H9 (cell line): Measurements from ENCODE around the gene ZBTB16. TPM values are rescaled to one million over a fixed set of nuclear protein-coding genes. Genes with fewer than 3 reads are reported as not detected.

ENCODE experiments used
- DNase-seq: peaks from one replicate; pipeline ENCODE4 v3.0.0-alpha.2; 2017
- H2AFZ ChIP-seq: one replicate; pipeline ENCODE4 v1.6.1; 2013; ENCODE audit warnings: mild to moderate bottlenecking, low read length, control low read depth, moderate library complexity
- H2AK5ac ChIP-seq: 2 replicates; pipeline ENCODE4 v1.6.1; 2013; ENCODE audit warnings: low read length, control low read depth, mixed read lengths; ENCODE audit not compliant: insufficient read length
- H2BK120ac ChIP-seq: one replicate; pipeline ENCODE4 v1.6.1; 2013; ENCODE audit warnings: low read depth, mild to moderate bottlenecking, low read length, control low read depth, inconsistent platforms; ENCODE audit not compliant: poor library complexity, severe bottlenecking
- H2BK12ac ChIP-seq: 2 replicates; pipeline ENCODE4 v1.6.1; 2013; ENCODE audit warnings: low read length, control low read depth, mixed read lengths, low read depth; ENCODE audit not compliant: insufficient read length
- H2BK15ac ChIP-seq: 2 replicates; pipeline ENCODE4 v1.6.1; 2013; ENCODE audit warnings: low read depth, low read length, control low read depth
- H2BK20ac ChIP-seq: one replicate; pipeline ENCODE4 v1.6.1; 2013; ENCODE audit warnings: low read depth, mild to moderate bottlenecking, low read length, control low read depth, inconsistent platforms; ENCODE audit not compliant: poor library complexity, severe bottlenecking
- H2BK5ac ChIP-seq: 2 replicates; pipeline ENCODE4 v1.6.1; 2013; ENCODE audit warnings: low read length, control low read depth, mixed read lengths; ENCODE audit not compliant: insufficient read length
- H3K14ac ChIP-seq: 2 replicates; pipeline ENCODE4 v1.6.1; 2013; ENCODE audit warnings: low read length, control low read depth; ENCODE audit not compliant: insufficient read depth
- H3K18ac ChIP-seq: 2 replicates; pipeline ENCODE4 v1.6.1; 2013; ENCODE audit warnings: low read depth, mild to moderate bottlenecking, mixed read lengths, low read length, control low read depth; ENCODE audit not compliant: insufficient read length
- H3K23ac ChIP-seq: 2 replicates; pipeline ENCODE4 v1.6.1; 2013; ENCODE audit warnings: low read length, control low read depth, mixed read lengths, low read depth; ENCODE audit not compliant: insufficient read length
- H3K23me2 ChIP-seq: 2 replicates; pipeline ENCODE4 v1.6.1; 2013; ENCODE audit warnings: low read depth, mild to moderate bottlenecking, mixed read lengths, low read length, control low read depth; ENCODE audit not compliant: insufficient read length, poor library complexity, severe bottlenecking
- H3K27ac ChIP-seq: 2 replicates; pipeline ENCODE4 v1.5.1; 2013; ENCODE audit warnings: low read length, control low read depth, mixed read lengths, low read depth; ENCODE audit not compliant: insufficient read length
- H3K27me3 ChIP-seq: 2 replicates; pipeline ENCODE4 v1.6.1; 2013; ENCODE audit warnings: low read length, control low read depth, inconsistent platforms; ENCODE audit not compliant: insufficient read depth
- H3K4ac ChIP-seq: 2 replicates; pipeline ENCODE4 v1.6.1; 2013; ENCODE audit warnings: low read depth, mild to moderate bottlenecking, control low read depth, inconsistent platforms, low read length, moderate library complexity
- H3K4me1 ChIP-seq: 2 replicates; pipeline ENCODE4 v1.6.1; 2013; ENCODE audit warnings: low read length, control low read depth, inconsistent platforms; ENCODE audit not compliant: insufficient read depth
- H3K4me2 ChIP-seq: 2 replicates; pipeline ENCODE4 v1.6.1; 2013; ENCODE audit warnings: low read length, control low read depth, mixed read lengths; ENCODE audit not compliant: insufficient read length, insufficient read depth
- H3K56ac ChIP-seq: 2 replicates; pipeline ENCODE4 v1.6.1; 2013; ENCODE audit warnings: low read depth, mild to moderate bottlenecking, mixed read lengths, low read length, control low read depth; ENCODE audit not compliant: insufficient read length
- H3K79me1 ChIP-seq: 2 replicates; pipeline ENCODE4 v1.6.1; 2013; ENCODE audit warnings: low read depth, mild to moderate bottlenecking, moderate library complexity, low read length, control low read depth, inconsistent platforms; ENCODE audit not compliant: insufficient read depth, poor library complexity, severe bottlenecking
- H3K79me2 ChIP-seq: 2 replicates; pipeline ENCODE4 v1.6.1; 2013; ENCODE audit warnings: low read length, control low read depth, inconsistent platforms; ENCODE audit not compliant: insufficient read depth
- H3K9ac ChIP-seq: 2 replicates; pipeline ENCODE4 v1.6.1; 2013; ENCODE audit warnings: low read length, control low read depth, mixed read lengths; ENCODE audit not compliant: insufficient read length; ENCODE audit errors: extremely low read depth
- H3K9me3 ChIP-seq: one replicate; pipeline ENCODE4 v1.6.1; 2013; ENCODE audit warnings: low read depth, low read length, inconsistent platforms; ENCODE audit not compliant: control insufficient read depth
- H3T11ph ChIP-seq: one replicate; pipeline ENCODE4 v1.6.1; 2013; ENCODE audit warnings: mild to moderate bottlenecking, low read length, control low read depth, inconsistent platforms
- H4K20me1 ChIP-seq: one replicate; pipeline ENCODE4 v1.6.1; 2013; ENCODE audit not compliant: control insufficient read depth, insufficient read length, insufficient read depth
- H4K5ac ChIP-seq: 2 replicates; pipeline ENCODE4 v1.6.1; 2013; ENCODE audit warnings: low read depth, mild to moderate bottlenecking, mixed read lengths, low read length, control low read depth; ENCODE audit not compliant: insufficient read length
- H4K8ac ChIP-seq: replicated peaks from 2 replicates; pipeline ENCODE4 v1.6.1; 2013; ENCODE audit warnings: low read length, control low read depth, mixed read lengths, low read depth; ENCODE audit not compliant: insufficient read length
- H4K91ac ChIP-seq: 2 replicates; pipeline ENCODE4 v1.6.1; 2013; ENCODE audit warnings: low read depth, mild to moderate bottlenecking, moderate library complexity, mixed read lengths, low read length, control low read depth; ENCODE audit not compliant: insufficient read length
- H3K27ac Mint-ChIP-seq, 3 experiments: 2 replicates in 2 of 3; 3 replicates in 1 of 3; pipeline ENCODE4 v1.8.0; 2020 to 2021; ENCODE audit warnings: mixed read lengths in 3 of 3, mild to moderate bottlenecking in 1 of 3, moderate library complexity in 1 of 3
- H3K27me3 Mint-ChIP-seq: 2 replicates; pipeline ENCODE4 v1.8.0; 2021; ENCODE audit warnings: low read depth, mild to moderate bottlenecking, moderate library complexity, mixed read lengths
- H3K36me3 Mint-ChIP-seq, 3 experiments: 2 replicates in 2 of 3; 3 replicates in 1 of 3; pipeline ENCODE4 v1.8.0; 2020 to 2021; ENCODE audit warnings: low read depth in 3 of 3, mixed read lengths in 3 of 3; ENCODE audit not compliant: insufficient read depth in 1 of 3
- H3K4me1 Mint-ChIP-seq, 2 experiments: 2 replicates each; pipeline ENCODE4 v1.8.0; 2020; ENCODE audit warnings: mixed read lengths in 2 of 2
- H3K4me3 Mint-ChIP-seq, 2 experiments: 2 replicates in 1 of 2; 3 replicates in 1 of 2; pipeline ENCODE4 v1.8.0; 2020 to 2021; ENCODE audit warnings: mild to moderate bottlenecking in 2 of 2, mixed read lengths in 2 of 2, moderate library complexity in 1 of 2
- H3K9me3 Mint-ChIP-seq, 2 experiments: 2 replicates in 1 of 2; 3 replicates in 1 of 2; pipeline ENCODE4 v1.8.0; 2020; ENCODE audit warnings: mild to moderate bottlenecking in 2 of 2, mixed read lengths in 2 of 2, moderate library complexity in 1 of 2
- WGBS: extraction: QIAGEN DNeasy Blood & Tissue Kit; methylation state at CpG from one replicate; pipeline ENCODE4 v1.1.7; 2013; ENCODE audit warnings: missing lambda C conversion rate, low lambda C conversion rate, mixed read lengths; ENCODE audit not compliant: insufficient read length; ENCODE audit errors: extremely low coverage; 5-methylcytosine and 5-hydroxymethylcytosine counted together
- total RNA-seq: library from RNA; stranded (reverse); gene quantifications from 2 replicates; pipeline ENCODE4 v1.2.1, GENCODE V29; 2021
- TF ChIP-seq, protein P1 (sequence below): fragments of 200-600 bp; sonication (generic); conservative IDR thresholded peaks from 3 replicates; pipeline ENCODE4 v1.8.0; 2021; ENCODE audit warnings: antibody characterized with exemption, mild to moderate bottlenecking

Gene ZBTB16
- total RNA-seq, 1 experiment from 2014 or later: not detected

DNA sequence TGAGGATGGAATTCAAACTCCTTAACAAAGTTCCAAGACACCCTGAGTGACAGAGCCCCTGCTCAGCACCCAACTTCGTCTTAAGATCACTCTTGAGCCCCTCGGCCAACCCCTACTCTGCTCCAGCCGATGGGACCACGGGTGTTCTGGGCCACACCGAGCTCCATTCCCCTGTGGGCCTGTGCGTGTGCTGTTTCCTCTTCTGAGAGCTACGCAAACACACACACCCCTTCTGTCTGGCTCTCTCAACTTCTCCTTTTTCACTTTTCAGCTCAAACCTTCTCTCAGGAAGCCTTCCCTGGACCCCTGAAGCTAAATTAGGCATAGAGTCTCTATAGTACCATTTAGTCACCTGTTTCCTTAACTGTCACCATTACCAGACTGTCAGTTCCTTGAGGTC, 199.2 kb downstream of the ZBTB16 start:
- H3K56ac ChIP-seq: no peak overlapping the region
- no peak overlapping the region for H3K27ac ChIP-seq
- no peaks in the 10 kb centered on the region for H3K79me1 ChIP-seq
- H2AK5ac ChIP-seq: no peak overlapping the region
- no CpG with 5 or more reads among the region's 7 CpGs for WGBS
- no peaks in the 10 kb centered on the region; the same call in 1 of the 2 replicates for H3K4me1 ChIP-seq
- H3K4me2 ChIP-seq: no peak overlapping the region
- no peak overlapping the region for H2BK120ac ChIP-seq
- H3K27ac Mint-ChIP-seq: peak overlapping the region in 1 of 3 experiments; percentile 2; a peak in 1 of 7 replicates
- no peak overlapping the region for H2AFZ ChIP-seq
- H4K91ac ChIP-seq: no peak overlapping the region
- H3K27me3 Mint-ChIP-seq: peaks cover 4% of the 10 kb centered on the region
- H2BK20ac ChIP-seq: no peak overlapping the region
- H2BK5ac ChIP-seq: no peak overlapping the region
- H3K14ac ChIP-seq: no peak overlapping the region
- no peaks in the 10 kb centered on the region for H3K23me2 ChIP-seq
- H4K5ac ChIP-seq: no peak overlapping the region
- H3K4me3 Mint-ChIP-seq: no peak overlapping the region
- no peaks in the 10 kb centered on the region for H3K9me3 ChIP-seq
- no peaks in the 10 kb centered on the region for H3K36me3 Mint-ChIP-seq
- no peaks in the 10 kb centered on the region for H4K20me1 ChIP-seq
- H3K9ac ChIP-seq: no peak overlapping the region
- no peak overlapping the region for H3K23ac ChIP-seq
- H4K8ac ChIP-seq: no peak overlapping the region
- no peak overlapping the region for H3T11ph ChIP-seq
- peaks cover 7 to 22% of the 10 kb centered on the region in 2 experiments for H3K4me1 Mint-ChIP-seq
- no peak overlapping the region for H3K4ac ChIP-seq
- H3K27me3 ChIP-seq: no peaks in the 10 kb centered on the region
- no peak for DNase-seq
- H3K18ac ChIP-seq: no peak overlapping the region
- no peak overlapping the region for H2BK12ac ChIP-seq
- no peak overlapping the region for H2BK15ac ChIP-seq
- TF ChIP-seq, protein P1, sequence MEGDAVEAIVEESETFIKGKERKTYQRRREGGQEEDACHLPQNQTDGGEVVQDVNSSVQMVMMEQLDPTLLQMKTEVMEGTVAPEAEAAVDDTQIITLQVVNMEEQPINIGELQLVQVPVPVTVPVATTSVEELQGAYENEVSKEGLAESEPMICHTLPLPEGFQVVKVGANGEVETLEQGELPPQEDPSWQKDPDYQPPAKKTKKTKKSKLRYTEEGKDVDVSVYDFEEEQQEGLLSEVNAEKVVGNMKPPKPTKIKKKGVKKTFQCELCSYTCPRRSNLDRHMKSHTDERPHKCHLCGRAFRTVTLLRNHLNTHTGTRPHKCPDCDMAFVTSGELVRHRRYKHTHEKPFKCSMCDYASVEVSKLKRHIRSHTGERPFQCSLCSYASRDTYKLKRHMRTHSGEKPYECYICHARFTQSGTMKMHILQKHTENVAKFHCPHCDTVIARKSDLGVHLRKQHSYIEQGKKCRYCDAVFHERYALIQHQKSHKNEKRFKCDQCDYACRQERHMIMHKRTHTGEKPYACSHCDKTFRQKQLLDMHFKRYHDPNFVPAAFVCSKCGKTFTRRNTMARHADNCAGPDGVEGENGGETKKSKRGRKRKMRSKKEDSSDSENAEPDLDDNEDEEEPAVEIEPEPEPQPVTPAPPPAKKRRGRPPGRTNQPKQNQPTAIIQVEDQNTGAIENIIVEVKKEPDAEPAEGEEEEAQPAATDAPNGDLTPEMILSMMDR: no peak
- no peaks in the 10 kb centered on the region for H3K79me2 ChIP-seq
- no peaks in the 10 kb centered on the region for H3K9me3 Mint-ChIP-seq
